Measurements from ENCODE around the gene DCLRE1C.

DNA sequence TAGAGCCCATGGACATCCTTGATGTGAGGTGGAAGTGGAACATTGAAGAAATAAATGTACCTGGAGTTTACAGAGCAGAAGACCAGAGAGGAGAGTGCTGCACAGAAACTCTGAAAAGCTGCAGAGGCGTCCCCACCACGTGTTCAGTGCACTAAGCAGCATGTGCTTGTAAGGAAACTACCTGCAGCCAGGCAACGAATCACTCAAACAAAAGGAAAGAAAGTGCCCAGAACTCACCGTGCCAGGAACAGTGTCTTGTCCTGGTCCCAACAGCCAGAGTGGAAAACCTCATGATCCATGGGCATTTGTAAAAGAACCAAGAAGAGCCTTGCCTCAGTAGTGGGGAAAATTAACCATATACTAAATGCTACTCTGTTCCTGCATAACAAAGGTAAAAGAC lies 42.9 kb downstream of the DCLRE1C start:
- TF ChIP-seq POLR2A (IDR thresholded peaks at IDR 0.05; ENCODE audit: low read depth, low read length) (no peak), POLR2AphosphoS5 (IDR thresholded peaks at IDR 0.05; ENCODE audit: low read depth, low read length) (no peak), TAF1 (IDR thresholded peaks at IDR 0.05; ENCODE audit: borderline replicate concordance, low read depth, low read length) (no peak)

All from GM12892 (cell line).